ENCODE results near the gene MARCKSL1. TPM values are rescaled to one million over a fixed set of nuclear protein-coding genes. Genes with fewer than 3 reads are reported as not detected.

Gene MARCKSL1
- total and polyA plus RNA-seq, 4 donors: 13.0 to 29.5 (median 18.4) TPM

- H3K9me3 ChIP-seq (ENCODE audit: control insufficient read depth in 4 of 4, low read length in 3 of 4): no peaks in the 10 kb centered on the region
- H3K27me3 ChIP-seq (ENCODE audit: control insufficient read depth in 4 of 4, insufficient read depth in 4 of 4, low read length in 3 of 4): no peaks in the 10 kb centered on the region
- no peak overlapping the region for H3K27ac ChIP-seq (ENCODE audit: low read depth in 1 of 2, low read length in 2 of 2)
- TF ChIP-seq EGR1 (IDR thresholded peaks at IDR 0.05; ENCODE audit: low read depth in 2 of 2): no peak
- peak in 1 of 2 donors; percentile 26 for TF ChIP-seq RXRA (IDR thresholded peaks at IDR 0.05)
- peak; percentile 70 for TF ChIP-seq NR2F2 (IDR thresholded peaks at IDR 0.05)
- no peak for TF ChIP-seq FOXA1 (IDR thresholded peaks at IDR 0.05)
- TF ChIP-seq MAX (IDR thresholded peaks at IDR 0.05): no peak
- TF ChIP-seq ZBTB33 (IDR thresholded peaks at IDR 0.05): no peak
- TF ChIP-seq CTCF (IDR thresholded peaks at IDR 0.05; ENCODE audit: low read depth, low read length, missing input control): no peak
- peak in 1 of 2 donors; percentile 10 for TF ChIP-seq RAD21 (IDR thresholded peaks at IDR 0.05)
- no peak for TF ChIP-seq TAF1 (conservative IDR thresholded peaks at IDR 0.05)
- TF ChIP-seq FOXA2 (IDR thresholded peaks at IDR 0.05): no peak
- no peaks in the 10 kb centered on the region for H3K36me3 ChIP-seq (ENCODE audit: control insufficient read depth in 4 of 4, insufficient read depth in 3 of 4, low read depth in 1 of 4, low read length in 3 of 4)
- no peak overlapping the region for H3K9ac ChIP-seq (ENCODE audit: low read depth in 1 of 2, low read length in 2 of 2)
- no peak overlapping the region for H3K4me3 ChIP-seq (ENCODE audit: low read depth in 1 of 3, low read length in 3 of 3)
- no peak for DNase-seq (ENCODE audit: low spot score)
- WGBS: 43% methylated on average over 8 of the region's 8 CpGs
- peaks cover 0 to 8% (median 5%) of the 10 kb centered on the region in 4 donors for H3K4me1 ChIP-seq (ENCODE audit: control insufficient read depth in 4 of 4, insufficient read depth in 4 of 4, low read length in 3 of 4)
These were observed 9.3 kb upstream of the MARCKSL1 start for GRCh38 chr1:32345289-32345827.

- TF ChIP-seq SP1 (IDR thresholded peaks at IDR 0.05) (no peak), RXRA (IDR thresholded peaks at IDR 0.05) (no peak), TAF1 (conservative IDR thresholded peaks at IDR 0.05) (no peak), GABPA (IDR thresholded peaks at IDR 0.05 in 1 of 2, conservative IDR thresholded peaks at IDR 0.05 in 1 of 2) (no peak), FOXA2 (IDR thresholded peaks at IDR 0.05) (no peak), MAX (IDR thresholded peaks at IDR 0.05) (no peak)
- 95% methylated on average over 10 of the region's 10 CpGs for WGBS
- Histone ChIP-seq H3K4me1 (ENCODE audit: control insufficient read depth in 4 of 4, insufficient read depth in 4 of 4, low read length in 3 of 4) (peaks cover 0 to 4% (median 2%) of the 10 kb centered on the region in 4 donors), H3K9ac (ENCODE audit: low read depth in 1 of 2, low read length in 2 of 2) (no peak overlapping the region), H3K27me3 (ENCODE audit: control insufficient read depth in 4 of 4, insufficient read depth in 4 of 4, low read length in 3 of 4) (no peaks in the 10 kb centered on the region), H3K36me3 (ENCODE audit: control insufficient read depth in 4 of 4, insufficient read depth in 3 of 4, low read depth in 1 of 4, low read length in 3 of 4) (no peaks in the 10 kb centered on the region), H3K9me3 (ENCODE audit: control insufficient read depth in 4 of 4, low read length in 3 of 4) (no peaks in the 10 kb centered on the region), H3K27ac (ENCODE audit: low read depth in 1 of 2, low read length in 2 of 2) (no peak overlapping the region), H3K4me3 (ENCODE audit: low read depth in 1 of 3, low read length in 3 of 3) (no peak overlapping the region)
- no peak for DNase-seq (ENCODE audit: low spot score)
These were observed 6.7 kb upstream of the MARCKSL1 start for GRCh38 chr1:32342704-32343103.

GRCh38 chr1:32341971-32342370, 5.9 kb upstream of the MARCKSL1 start:
- Histone ChIP-seq H3K27me3 (ENCODE audit: control insufficient read depth in 4 of 4, insufficient read depth in 4 of 4, low read length in 3 of 4) (no peaks in the 10 kb centered on the region), H3K9ac (ENCODE audit: low read depth in 1 of 2, low read length in 2 of 2) (no peak overlapping the region), H3K27ac (ENCODE audit: low read depth in 1 of 2, low read length in 2 of 2) (no peak overlapping the region), H3K4me3 (ENCODE audit: low read depth in 1 of 3, low read length in 3 of 3) (no peak overlapping the region), H3K36me3 (ENCODE audit: control insufficient read depth in 4 of 4, insufficient read depth in 3 of 4, low read depth in 1 of 4, low read length in 3 of 4) (no peaks in the 10 kb centered on the region), H3K4me1 (ENCODE audit: control insufficient read depth in 4 of 4, insufficient read depth in 4 of 4, low read length in 3 of 4) (peaks cover 0 to 5% (median 2%) of the 10 kb centered on the region in 4 donors), H3K9me3 (ENCODE audit: control insufficient read depth in 4 of 4, low read length in 3 of 4) (no peaks in the 10 kb centered on the region)
- 63% methylated on average over 5 of the region's 5 CpGs for WGBS
- no peak for TF ChIP-seq ZBTB33 (IDR thresholded peaks at IDR 0.05)
- no peak for TF ChIP-seq ATF3 (IDR thresholded peaks at IDR 0.05)
- TF ChIP-seq YY1 (IDR thresholded peaks at IDR 0.05): no peak
- TF ChIP-seq JUND (IDR thresholded peaks at IDR 0.05): no peak
- TF ChIP-seq GABPA (IDR thresholded peaks at IDR 0.05 in 1 of 2, conservative IDR thresholded peaks at IDR 0.05 in 1 of 2): no peak
- no peak for TF ChIP-seq EGR1 (IDR thresholded peaks at IDR 0.05; ENCODE audit: low read depth in 2 of 2)
- no peak for DNase-seq (ENCODE audit: low spot score)

Data from liver (tissue), 9 donors.